GM23338 (cell line): ENCODE data around the gene ENPP1. TPM values are rescaled to one million over a fixed set of nuclear protein-coding genes. Genes with fewer than 3 reads are reported as not detected.

Source experiments
- ATAC-seq: fragments of 200-7000 bp; cut with Tn5 transposase; 3 replicates; pipeline ENCODE4 v1.9.1; 2020
- DNase-seq: peaks from one replicate; pipeline ENCODE4 v3.0.0-alpha.2; 2015; ENCODE audit warnings: low spot score
- H2AFZ ChIP-seq: fragments of 200-600 bp; sonication (generic); 2 replicates; pipeline ENCODE4 v1.8.0; 2016; ENCODE audit warnings: antibody characterized with exemption, mild to moderate bottlenecking, moderate library complexity
- H3F3A ChIP-seq: fragments of 200-600 bp; sonication (generic); replicated peaks from 2 replicates; pipeline ENCODE4 v1.8.0; 2017; ENCODE audit warnings: antibody characterized with exemption, mixed run types, low read depth
- H3K27ac ChIP-seq: fragments of 200-600 bp; sonication (generic); 2 replicates; pipeline ENCODE4 v1.6.1; 2016; ENCODE audit warnings: low read depth
- H3K27me3 ChIP-seq: fragments of 200-600 bp; sonication (generic); 2 replicates; pipeline ENCODE4 v1.8.0; 2016; ENCODE audit warnings: mild to moderate bottlenecking, mixed run types, moderate library complexity; ENCODE audit not compliant: insufficient read depth
- H3K36me3 ChIP-seq: fragments of 200-600 bp; sonication (generic); 2 replicates; pipeline ENCODE4 v1.8.0; 2016; ENCODE audit warnings: mild to moderate bottlenecking; ENCODE audit not compliant: insufficient read depth
- H3K4me1 ChIP-seq: fragments of 200-600 bp; sonication (generic); 2 replicates; pipeline ENCODE4 v1.8.0; 2016; ENCODE audit warnings: mild to moderate bottlenecking, moderate library complexity; ENCODE audit not compliant: insufficient read depth
- H3K4me2 ChIP-seq: fragments of 200-600 bp; sonication (generic); 2 replicates; pipeline ENCODE4 v1.7.1; 2017; ENCODE audit warnings: mixed run types
- H3K4me3 ChIP-seq: fragments of 200-600 bp; sonication (generic); 2 replicates; pipeline ENCODE4 v1.6.1; 2016; ENCODE audit warnings: mixed run types
- H3K79me2 ChIP-seq: fragments of 200-600 bp; sonication (generic); replicated peaks from 2 replicates; pipeline ENCODE4 v1.8.0; 2017; ENCODE audit warnings: mild to moderate bottlenecking; ENCODE audit not compliant: insufficient read depth
- H3K9me2 ChIP-seq: fragments of 200-600 bp; sonication (generic); 2 replicates; pipeline ENCODE4 v1.8.0; 2017; ENCODE audit not compliant: insufficient read depth
- H4K20me1 ChIP-seq: fragments of 200-600 bp; sonication (generic); replicated peaks from 2 replicates; pipeline ENCODE4 v1.8.0; 2017; ENCODE audit warnings: mild to moderate bottlenecking; ENCODE audit not compliant: insufficient read depth
- H3K27ac Mint-ChIP-seq: 2 replicates; pipeline ENCODE4 v1.8.0; 2020; ENCODE audit warnings: inconsistent platforms, mild to moderate bottlenecking, moderate library complexity, mixed read lengths
- H3K27me3 Mint-ChIP-seq: 3 replicates; pipeline ENCODE4 v1.8.0; 2022; ENCODE audit warnings: low read depth, mild to moderate bottlenecking, moderate library complexity, mixed read lengths, inconsistent platforms; ENCODE audit not compliant: insufficient read depth, poor library complexity
- H3K36me3 Mint-ChIP-seq: 3 replicates; pipeline ENCODE4 v1.8.0; 2021; ENCODE audit warnings: low read depth, mild to moderate bottlenecking, inconsistent platforms, moderate library complexity, mixed read lengths
- H3K4me1 Mint-ChIP-seq: 3 replicates; pipeline ENCODE4 v1.8.0; 2020; ENCODE audit warnings: mild to moderate bottlenecking, inconsistent platforms, mixed read lengths
- H3K4me3 Mint-ChIP-seq: 3 replicates; pipeline ENCODE4 v1.8.0; 2021; ENCODE audit warnings: moderate library complexity, mild to moderate bottlenecking, inconsistent platforms, mixed read lengths
- H3K9me3 Mint-ChIP-seq: 3 replicates; pipeline ENCODE4 v1.8.0; 2020; ENCODE audit warnings: moderate library complexity, mild to moderate bottlenecking, inconsistent platforms, mixed read lengths
- CREB1 ChIP-seq: fragments of 250-450 bp; sonication (Bioruptor Pico); IDR thresholded peaks from 2 replicates; pipeline ENCODE4 v1.5.0; 2020; ENCODE audit warnings: low read depth, mild to moderate bottlenecking, moderate library complexity
- CTCF ChIP-seq, 2 experiments: fragments of 200-600 bp in 1 of 2; sonication (generic) in 1 of 2; conservative IDR thresholded peaks; 2 replicates each; pipeline versions ENCODE4 v1.5.1 to v1.6.1; 2016 to 2017; ENCODE audit warnings: antibody characterized with exemption in 2 of 2, low read depth in 2 of 2, mild to moderate bottlenecking in 2 of 2, moderate library complexity in 1 of 2
- ETS1 ChIP-seq: IDR thresholded peaks from 2 replicates; pipeline ENCODE4 v1.6.1; 2016; ENCODE audit warnings: antibody characterized with exemption
- EZH2 ChIP-seq: fragments of 200-600 bp; sonication (generic); IDR thresholded peaks from one replicate; pipeline ENCODE4 v1.8.0; 2017; ENCODE audit warnings: antibody characterized with exemption, mild to moderate bottlenecking, low read depth; ENCODE audit not compliant: unreplicated experiment
- EZH2phosphoT487 ChIP-seq: fragments of 200-600 bp; sonication (generic); IDR thresholded peaks from one replicate; pipeline ENCODE4 v1.8.1; 2018; ENCODE audit warnings: antibody characterized with exemption; ENCODE audit not compliant: unreplicated experiment
- JUNB ChIP-seq: IDR thresholded peaks from one replicate; pipeline ENCODE4 v1.6.1; 2016; ENCODE audit warnings: antibody characterized with exemption; ENCODE audit not compliant: unreplicated experiment
- NANOG ChIP-seq: IDR thresholded peaks from 2 replicates; pipeline ENCODE4 v1.6.1; 2016; ENCODE audit warnings: antibody characterized with exemption, borderline replicate concordance
- POLR2AphosphoS5 ChIP-seq: IDR thresholded peaks from 2 replicates; pipeline ENCODE4 v1.6.1; 2016; ENCODE audit warnings: antibody characterized with exemption, low read depth
- REST ChIP-seq: IDR thresholded peaks from one replicate; pipeline ENCODE4 v1.6.1; 2018; ENCODE audit warnings: antibody characterized with exemption; ENCODE audit not compliant: unreplicated experiment
- STAT1 ChIP-seq: IDR thresholded peaks from one replicate; pipeline ENCODE4 v1.6.1; 2016; ENCODE audit warnings: antibody characterized with exemption; ENCODE audit not compliant: unreplicated experiment
- ZNF114 ChIP-seq: fragments of 250-450 bp; sonication (Bioruptor Pico); IDR thresholded peaks from 2 replicates; pipeline ENCODE4 v1.5.0; 2020; ENCODE audit warnings: mild to moderate bottlenecking, moderate library complexity
- ZNF331 ChIP-seq: fragments of 250-450 bp; sonication (Bioruptor Pico); IDR thresholded peaks from 2 replicates; pipeline ENCODE4 v1.5.0; 2020; ENCODE audit warnings: low read depth, mild to moderate bottlenecking, moderate library complexity
- ZNF462 ChIP-seq: fragments of 250-450 bp; sonication (Bioruptor Pico); IDR thresholded peaks from 2 replicates; pipeline ENCODE4 v1.5.0; 2020; ENCODE audit warnings: mild to moderate bottlenecking, moderate library complexity
- polyA plus RNA-seq: library from polyadenylated mRNA; unstranded; fragments of >200 nt; fragmentation: Nextera tagmentation; extraction: Ambion mirVana; gene quantifications from 2 replicates; pipeline ENCODE4 v1.2.1, GENCODE V29; 2016
- total RNA-seq: library from RNA; depleted of rRNA; stranded (reverse); fragments of >200 nt; shearing (Covaris generic); gene quantifications from 2 replicates; pipeline ENCODE4 v1.2.3, GENCODE V29; 2014

ENPP1 gene
- total and polyA plus RNA-seq, 2 experiments from 2014 or later: 17.3 to 46.9 TPM

GRCh38 chr6:131937703-131938631 lies 130.1 kb downstream of the ENPP1 start:
- H3K9me2 ChIP-seq: peaks cover 9% of the 10 kb centered on the region
- Mint-ChIP-seq H3K27ac (no peak overlapping the region), H3K9me3 (no peaks in the 10 kb centered on the region), H3K4me3 (no peak overlapping the region), H3K36me3 (no peaks in the 10 kb centered on the region), H3K27me3 (peaks cover 2% of the 10 kb centered on the region), H3K4me1 (peaks cover 14% of the 10 kb centered on the region; the same call in 2 of the 3 replicates)
- peak; percentile 63 for ATAC-seq
- H3K27ac ChIP-seq: 0 out of 2 replicates have a peak overlapping the region, but pooled peaks have one; percentile 5
- H3F3A ChIP-seq: no peaks in the 10 kb centered on the region
- H3K4me3 ChIP-seq: no peak overlapping the region; the same call in 1 of the 2 replicates
- no peaks in the 10 kb centered on the region for H3K36me3 ChIP-seq
- no peaks in the 10 kb centered on the region for H3K27me3 ChIP-seq
- no peak overlapping the region for H2AFZ ChIP-seq
- no peaks in the 10 kb centered on the region for H4K20me1 ChIP-seq
- peak overlapping the region; percentile 64 for H3K4me2 ChIP-seq
- no peak for DNase-seq
- H3K79me2 ChIP-seq: no peaks in the 10 kb centered on the region
- TF ChIP-seq CTCF (conservative IDR thresholded peaks at IDR 0.05; ENCODE audit: low read depth in 2 of 2) (no peak), EZH2 (no peak), REST (no peak), NANOG (no peak), ETS1 (no peak), ZNF114 (CRISPR knock-in tag) (no peak), CREB1 (CRISPR knock-in tag) (no peak), POLR2AphosphoS5 (no peak), EZH2phosphoT487 (no peak), ZNF331 (no peak), JUNB (no peak), ZNF462 (no peak), STAT1 (no peak)
- peaks cover 23% of the 10 kb centered on the region for H3K4me1 ChIP-seq
